GM10266 (cell line): ENCODE results near the gene SLC10A3.

Source experiments
- DNase-seq: peaks from one replicate; pipeline ENCODE4 v3.0.0; 2012; ENCODE audit errors: extremely low spot score
- TF ChIP-seq, protein P1 (sequence below): IDR thresholded peaks from 2 replicates; pipeline ENCODE4 v1.5.1; 2012; ENCODE audit warnings: mild to moderate bottlenecking, low read depth; ENCODE audit not compliant: control insufficient read depth, insufficient read depth; ENCODE audit errors: missing control alignments

Gene SLC10A3

DNA sequence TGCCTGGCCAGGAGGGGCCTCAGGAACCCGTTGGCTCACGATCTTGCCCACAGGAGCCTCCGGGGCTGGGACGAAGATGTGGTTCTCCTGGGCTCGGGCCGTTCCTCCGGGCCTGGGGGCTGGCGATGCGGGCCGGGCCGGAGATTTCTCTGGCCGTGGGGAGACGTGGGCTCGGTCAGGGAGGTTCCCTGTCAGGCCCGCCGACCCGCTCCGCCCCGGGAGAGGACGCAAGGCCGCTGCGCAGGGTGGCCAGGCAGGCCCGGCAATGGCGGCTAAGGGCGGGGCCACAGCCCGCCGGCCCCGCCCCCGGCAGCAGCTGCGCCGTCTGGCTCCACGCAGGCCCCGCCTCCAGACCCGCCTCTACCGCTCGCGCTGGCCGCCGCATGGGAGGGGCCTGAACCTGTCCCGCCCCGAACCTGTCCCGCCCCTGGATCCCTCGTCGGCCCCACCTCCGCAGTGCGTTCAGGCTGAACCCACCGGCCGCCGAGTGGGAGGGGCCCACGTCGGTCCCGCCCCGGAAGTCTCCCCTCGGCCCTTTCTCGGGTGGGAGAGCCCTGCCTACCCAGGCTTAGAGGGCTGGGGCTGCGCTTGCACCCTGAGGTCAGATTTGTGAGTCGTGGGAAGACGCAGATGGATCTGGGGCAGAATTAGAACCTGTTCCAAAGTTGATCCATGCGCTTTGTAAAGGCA, 25.7 kb upstream of the SLC10A3 start, which contains the start of gene FAM3A:
Gene FAM3A (minus strand): TSS at position 267 of the 690 bp plus-strand sequence. CDS start 460 bp downstream, outside the sequence.
- peak; percentile 92 for DNase-seq
- TF ChIP-seq, protein P1, sequence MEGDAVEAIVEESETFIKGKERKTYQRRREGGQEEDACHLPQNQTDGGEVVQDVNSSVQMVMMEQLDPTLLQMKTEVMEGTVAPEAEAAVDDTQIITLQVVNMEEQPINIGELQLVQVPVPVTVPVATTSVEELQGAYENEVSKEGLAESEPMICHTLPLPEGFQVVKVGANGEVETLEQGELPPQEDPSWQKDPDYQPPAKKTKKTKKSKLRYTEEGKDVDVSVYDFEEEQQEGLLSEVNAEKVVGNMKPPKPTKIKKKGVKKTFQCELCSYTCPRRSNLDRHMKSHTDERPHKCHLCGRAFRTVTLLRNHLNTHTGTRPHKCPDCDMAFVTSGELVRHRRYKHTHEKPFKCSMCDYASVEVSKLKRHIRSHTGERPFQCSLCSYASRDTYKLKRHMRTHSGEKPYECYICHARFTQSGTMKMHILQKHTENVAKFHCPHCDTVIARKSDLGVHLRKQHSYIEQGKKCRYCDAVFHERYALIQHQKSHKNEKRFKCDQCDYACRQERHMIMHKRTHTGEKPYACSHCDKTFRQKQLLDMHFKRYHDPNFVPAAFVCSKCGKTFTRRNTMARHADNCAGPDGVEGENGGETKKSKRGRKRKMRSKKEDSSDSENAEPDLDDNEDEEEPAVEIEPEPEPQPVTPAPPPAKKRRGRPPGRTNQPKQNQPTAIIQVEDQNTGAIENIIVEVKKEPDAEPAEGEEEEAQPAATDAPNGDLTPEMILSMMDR, result no peak

DNA sequence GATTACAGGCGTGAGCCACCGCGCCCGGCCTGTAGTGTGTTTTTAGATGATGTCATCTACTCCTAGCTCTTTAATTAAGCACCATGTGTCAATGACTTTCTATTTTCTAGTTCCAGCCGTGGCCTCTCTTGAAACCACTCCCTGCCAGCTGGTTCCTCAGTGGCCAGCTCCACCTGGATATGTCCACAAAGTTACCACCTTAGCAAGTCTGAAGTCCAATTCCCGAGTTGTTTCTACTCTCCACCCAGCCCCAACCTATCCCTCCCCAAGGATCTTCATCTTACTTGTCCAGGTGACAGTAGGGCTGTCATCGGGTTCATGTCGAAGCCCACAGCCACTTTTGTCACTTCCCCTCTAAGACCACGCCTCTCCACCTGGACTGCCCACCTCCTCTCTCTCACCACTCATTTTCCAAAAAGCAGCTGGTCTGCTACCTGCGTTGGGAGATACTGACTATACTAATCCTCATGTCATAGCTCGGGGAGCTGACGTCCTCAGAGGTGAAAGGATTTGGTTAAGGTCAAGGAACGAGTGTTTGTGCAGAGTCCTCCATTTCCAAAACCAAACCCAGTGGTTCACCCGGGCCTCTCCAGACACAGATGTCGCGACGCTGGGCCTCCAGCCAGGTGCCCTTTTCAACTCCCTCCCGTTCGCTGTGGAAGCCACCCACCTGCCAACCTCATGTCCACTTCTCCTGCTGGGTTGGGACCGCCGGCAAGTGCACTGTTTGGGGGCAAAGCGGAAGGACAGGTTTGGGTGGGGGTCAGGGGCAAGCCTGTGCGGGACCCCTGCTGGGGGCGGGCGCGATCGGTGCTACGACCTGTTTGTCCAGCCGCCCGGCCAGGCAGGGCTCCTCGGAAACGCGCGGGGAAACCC, 24.9 kb upstream of the SLC10A3 start:
- DNase-seq, result peak; percentile 13
- TF ChIP-seq, protein P1, result no peak

DNA sequence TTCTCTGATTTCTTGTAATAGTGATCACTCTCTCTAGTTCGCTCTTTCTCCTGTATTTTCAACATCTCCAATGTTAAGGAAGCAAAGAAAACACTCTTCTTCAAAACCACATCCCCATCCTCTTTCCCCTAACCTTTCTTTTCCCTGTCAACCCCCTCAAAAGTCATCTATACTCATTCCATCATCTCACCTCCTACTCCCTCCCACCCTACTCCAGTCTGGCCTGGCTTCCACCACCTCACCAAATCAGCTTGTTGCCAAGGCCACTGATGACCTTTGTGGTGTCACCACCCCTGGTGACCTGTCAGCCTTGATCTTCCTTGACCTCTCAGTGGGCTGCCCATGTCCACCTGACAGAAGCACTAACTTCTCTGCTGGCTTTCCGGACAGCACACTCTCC, 23.3 kb upstream of the SLC10A3 start:
- TF ChIP-seq, protein P1, result no peak
- DNase-seq, result no peak

DNA sequence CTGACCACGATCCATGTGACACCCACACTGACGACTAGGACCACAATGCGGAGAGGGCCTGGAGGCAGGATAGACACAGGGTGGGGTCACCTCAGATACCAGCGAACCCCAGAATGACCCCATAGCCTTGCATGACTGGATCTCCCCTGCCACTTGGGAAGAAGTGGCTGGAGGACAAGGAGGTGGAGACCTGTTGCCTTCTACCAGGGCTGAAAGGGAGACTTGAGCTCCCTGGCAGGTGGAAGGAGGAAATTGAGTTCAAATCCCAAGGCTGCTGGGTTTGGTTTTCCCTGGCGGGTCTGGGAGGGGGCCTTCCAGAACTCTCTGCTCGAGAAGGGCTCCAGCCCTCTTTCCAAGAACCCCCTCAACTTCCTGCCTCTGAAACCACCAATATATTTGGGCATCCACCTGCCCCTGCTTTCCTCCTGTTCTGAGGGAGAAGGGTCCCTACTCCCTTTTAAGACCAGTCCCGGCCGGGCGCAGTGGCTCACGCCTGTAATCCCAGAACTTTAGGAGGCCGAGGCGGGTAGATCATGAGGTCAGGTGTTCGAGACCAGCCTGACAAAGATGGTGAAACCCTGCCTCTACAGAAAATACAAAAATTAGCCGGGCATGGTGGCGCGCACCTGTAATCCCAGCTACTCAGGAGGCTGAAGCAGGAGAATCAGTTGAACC, 22.6 kb upstream of the SLC10A3 start:
- no peak for DNase-seq
- TF ChIP-seq, protein P1, result no peak

DNA sequence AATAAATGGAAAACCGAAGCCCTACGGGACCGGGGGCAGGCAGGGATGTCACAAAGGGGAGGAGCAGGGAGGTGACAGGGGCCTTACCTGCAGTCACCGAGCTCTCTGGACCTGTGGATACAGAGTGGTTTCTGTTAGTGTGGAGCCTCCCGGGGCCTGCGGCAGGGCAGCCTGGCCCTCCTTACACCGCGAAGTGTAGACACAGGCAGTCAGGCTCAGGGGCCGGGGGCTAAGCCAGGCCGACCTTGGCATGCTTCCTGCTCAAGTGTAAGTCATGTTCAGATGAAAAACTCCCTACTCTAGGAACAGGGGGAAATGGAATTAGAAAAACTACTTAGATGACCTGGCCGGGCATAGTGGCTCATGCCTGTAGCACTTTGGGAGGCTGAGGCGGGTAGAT, 21.3 kb upstream of the SLC10A3 start:
- DNase-seq, result no peak
- TF ChIP-seq, protein P1, result no peak

DNA sequence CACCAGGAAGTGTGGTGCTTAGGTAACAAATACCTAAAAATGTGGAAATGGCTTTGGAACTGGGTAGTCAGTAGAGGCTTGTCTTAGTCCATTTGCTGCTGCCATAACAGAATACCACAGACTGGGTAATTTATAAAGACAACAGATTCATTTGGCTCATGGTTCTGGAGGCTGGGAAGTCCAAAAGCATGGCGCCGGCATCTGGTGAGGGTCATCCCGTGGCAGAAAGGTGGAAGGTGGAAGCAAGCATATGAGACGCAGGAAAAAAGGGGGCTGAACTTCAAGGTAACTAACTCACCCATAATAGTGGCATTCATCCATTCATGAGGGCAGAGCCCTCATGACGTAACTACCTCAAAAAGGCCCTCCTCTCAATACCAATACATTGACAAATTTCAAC, 19.0 kb upstream of the SLC10A3 start:
- TF ChIP-seq, protein P1, result no peak
- no peak for DNase-seq
